AG04450 (cell line): ENCODE results near the gene NUP88. TPM values are rescaled to one million over a fixed set of nuclear protein-coding genes. Genes with fewer than 3 reads are reported as not detected.

Source experiments
- CTCF ChIA-PET: fragments of 300-600, 350-600 bp; formaldehyde crosslinking; extraction: SDS; loops from one replicate; lab custom pipeline; 2022; ENCODE audit warnings: antibody characterized with exemption, inconsistent platforms; lab: Charles Lee
- POLR2A ChIA-PET: fragments of 350-600 bp; formaldehyde crosslinking; extraction: SDS; loops from one replicate; lab custom pipeline; 2021; ENCODE audit warnings: antibody characterized with exemption, inconsistent platforms; lab: Yijun Ruan, JAX
- DNase-seq: peaks from one replicate; pipeline ENCODE4 v3.0.0-alpha.2; 2011; ENCODE audit warnings: low read depth, low spot score
- H3K27ac ChIP-seq: one replicate; pipeline ENCODE4 v1.5.1; 2012; ENCODE audit warnings: low read depth, low read length, control low read depth
- H3K27me3 ChIP-seq: one replicate; pipeline ENCODE4 v1.6.0; 2012; ENCODE audit warnings: low read length; ENCODE audit not compliant: control insufficient read depth, insufficient read depth
- H3K4me3 ChIP-seq: 2 replicates; pipeline ENCODE4 v1.5.1; 2011; ENCODE audit warnings: mild to moderate bottlenecking, low read depth, low read length, control low read depth
- H3K9me3 ChIP-seq: 2 replicates; pipeline ENCODE4 v1.5.1; 2012; ENCODE audit warnings: low read length; ENCODE audit not compliant: control insufficient read depth, insufficient read depth
- polyA plus RNA-seq: library from polyadenylated mRNA; depleted of rRNA; stranded (reverse); fragments of >200 nt; gene quantifications from 2 replicates; pipeline ENCODE4 v1.2.3, GENCODE V29; 2011
- TF ChIP-seq, protein P1 (sequence below): IDR thresholded peaks from 2 replicates; pipeline ENCODE4 v1.5.1; 2011; ENCODE audit warnings: low read depth, low read length, control low read depth, inconsistent platforms

The NUP88 gene
- polyA plus RNA-seq, 1 experiment, result 74.7 TPM

GRCh38 chr17:5422505-5422904 is 3.0 kb upstream of the NUP88 start:
- Histone ChIP-seq H3K4me3 (no peak overlapping the region), H3K27ac (no peak overlapping the region), H3K9me3 (no peaks in the 10 kb centered on the region), H3K27me3 (no peaks in the 10 kb centered on the region)
- CTCF ChIA-PET, result interaction anchor here (0.8 to 3.4 kb wide), 2 partner anchors 16 to 1576 kb away, joined by 3 to 31 read pairs; partner anchors contain the start of gene C1QBP
- TF ChIP-seq, protein P1, sequence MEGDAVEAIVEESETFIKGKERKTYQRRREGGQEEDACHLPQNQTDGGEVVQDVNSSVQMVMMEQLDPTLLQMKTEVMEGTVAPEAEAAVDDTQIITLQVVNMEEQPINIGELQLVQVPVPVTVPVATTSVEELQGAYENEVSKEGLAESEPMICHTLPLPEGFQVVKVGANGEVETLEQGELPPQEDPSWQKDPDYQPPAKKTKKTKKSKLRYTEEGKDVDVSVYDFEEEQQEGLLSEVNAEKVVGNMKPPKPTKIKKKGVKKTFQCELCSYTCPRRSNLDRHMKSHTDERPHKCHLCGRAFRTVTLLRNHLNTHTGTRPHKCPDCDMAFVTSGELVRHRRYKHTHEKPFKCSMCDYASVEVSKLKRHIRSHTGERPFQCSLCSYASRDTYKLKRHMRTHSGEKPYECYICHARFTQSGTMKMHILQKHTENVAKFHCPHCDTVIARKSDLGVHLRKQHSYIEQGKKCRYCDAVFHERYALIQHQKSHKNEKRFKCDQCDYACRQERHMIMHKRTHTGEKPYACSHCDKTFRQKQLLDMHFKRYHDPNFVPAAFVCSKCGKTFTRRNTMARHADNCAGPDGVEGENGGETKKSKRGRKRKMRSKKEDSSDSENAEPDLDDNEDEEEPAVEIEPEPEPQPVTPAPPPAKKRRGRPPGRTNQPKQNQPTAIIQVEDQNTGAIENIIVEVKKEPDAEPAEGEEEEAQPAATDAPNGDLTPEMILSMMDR, result no peak
- no peak for DNase-seq
- POLR2A ChIA-PET, result no interaction called here

DNA sequence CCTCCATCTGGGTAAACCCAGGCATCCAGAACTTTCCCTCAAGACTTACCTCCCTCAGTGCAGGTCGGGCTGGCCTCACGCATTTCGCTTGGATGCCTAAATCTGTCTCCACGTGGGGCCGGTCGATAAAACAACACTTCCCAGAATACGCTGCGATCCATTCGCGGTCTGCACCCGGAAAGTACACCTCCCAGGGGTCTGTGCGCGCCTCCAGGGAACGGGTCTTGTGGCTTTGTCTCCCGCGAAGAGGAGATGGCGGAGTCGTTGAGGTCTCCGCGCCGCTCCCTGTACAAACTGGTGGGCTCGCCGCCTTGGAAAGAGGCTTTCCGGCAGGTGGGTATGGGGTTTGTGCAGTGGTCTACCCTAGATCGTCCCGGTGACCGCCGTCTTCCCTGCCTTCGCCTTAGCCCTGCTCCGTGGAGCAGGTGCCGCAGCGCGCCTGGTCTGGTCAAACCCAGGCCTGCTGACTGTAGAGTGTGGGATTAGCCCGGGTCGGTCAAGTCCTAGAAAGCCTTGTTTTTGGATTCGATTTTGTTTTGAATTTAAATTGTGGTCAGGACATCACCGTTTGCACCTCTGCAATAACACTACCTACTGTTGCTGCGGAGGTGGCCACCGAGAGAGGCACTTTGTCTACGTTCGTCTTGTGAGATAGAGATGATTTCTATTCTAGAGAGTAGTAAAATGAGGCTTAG is 644 bp upstream of the NUP88 start, which contains the start of gene RPAIN:
Gene RPAIN, plus strand, starts transcription at position 224 of the 695 bp plus-strand sequence. Its CDS starts 29 bp downstream, at position 253.
- Histone ChIP-seq H3K4me3 (peak within 1 kb of the TSS; percentile 87), H3K9me3 (no peaks in the 10 kb centered on the region), H3K27ac (peak within 1 kb of the TSS; percentile 88), H3K27me3 (no peaks in the 10 kb centered on the region)
- no peak for DNase-seq
- TF ChIP-seq, protein P1, result no peak
- CTCF ChIA-PET, result interaction anchor here (0.7 to 1.3 kb wide), 3 partner anchors 19 to 1855 kb away, joined by 3 to 12 read pairs (median 3); partner anchors contain the start of gene C1QBP
- POLR2A ChIA-PET, result interaction anchor here (1.3 kb wide), 1 partner anchor 19 kb away, joined by 10 read pairs; the partner anchor contains the start of gene C1QBP

GRCh38 chr17:5418858-5419355 is 555 bp downstream of the NUP88 start:
- Histone ChIP-seq H3K27ac (peak overlapping the region; percentile 88), H3K9me3 (no peaks in the 10 kb centered on the region), H3K4me3 (peak overlapping the region; percentile 87), H3K27me3 (no peaks in the 10 kb centered on the region)
- ChIA-PET CTCF (interaction anchor here (1.3 kb wide), 1 partner anchor 20 kb away, joined by 12 read pairs; the partner anchor contains the start of gene C1QBP), POLR2A (interaction anchor here (1.3 kb wide), 1 partner anchor 20 kb away, joined by 10 read pairs; the partner anchor contains the start of gene C1QBP)
- TF ChIP-seq, protein P1, result no peak
- no peak for DNase-seq

GRCh38 chr17:5416901-5417300 is 2.6 kb downstream of the NUP88 start:
- no peak overlapping the region for H3K4me3 ChIP-seq
- no peak for DNase-seq
- ChIA-PET CTCF (interaction anchor here (0.5 to 1.0 kb wide), 2 partner anchors 22 to 508 kb away, joined by 3 to 6 read pairs; partner anchors contain the start of gene C1QBP), POLR2A (no interaction called here)
- H3K9me3 ChIP-seq, result no peaks in the 10 kb centered on the region
- no peak overlapping the region for H3K27ac ChIP-seq
- TF ChIP-seq, protein P1, result no peak
- H3K27me3 ChIP-seq, result no peaks in the 10 kb centered on the region
